ENCODE data around the gene POLN. TPM values are rescaled to one million over a fixed set of nuclear protein-coding genes. Genes with fewer than 3 reads are reported as not detected.
A peak's percentile ranks its signal among the peaks of the same experiment; 100 is the strongest.

POLN gene
- total RNA-seq, 2 donors from 2014 or later: 2.4 to 6.3 TPM

- DNase-seq (no peak), ATAC-seq (peak in 1 of 2 donors; percentile 3)
- intact Hi-C loops (cut with DNase I): no loop called here
These were observed 181.2 kb downstream of the POLN start for GRCh38 chr4:2060611-2061185.

GRCh38 chr4:2059726-2060602 is 182.0 kb downstream of the POLN start:
- intact Hi-C loops (cut with DNase I): no loop called here

GRCh38 chr4:2059046-2059725 is 182.7 kb downstream of the POLN start, which contains the start of gene NAT8L:
Gene NAT8L, plus strand, starts transcription at chr4:2059327. Its CDS starts 185 bp downstream, at chr4:2059512.
- no peak for DNase-seq

More at GRCh38 chr4:2059726-2060602, 182.0 kb downstream of the POLN start:
- DNase-seq: no peak
- no peak for ATAC-seq

GRCh38 chr4:2058264-2059045 is 183.5 kb downstream of the POLN start:
- intact Hi-C loops (cut with DNase I): no loop called here
- DNase-seq (no peak), ATAC-seq (peak; percentile 10 to 24)

More at GRCh38 chr4:2059046-2059725, 182.7 kb downstream of the POLN start, which contains the start of gene NAT8L:
- intact Hi-C loops (cut with DNase I): no loop called here
- ATAC-seq: peak; percentile 24 to 38

GRCh38 chr4:2057382-2058065 is 184.4 kb downstream of the POLN start:
- no peak for DNase-seq
- ATAC-seq: no peak
- intact Hi-C loops (cut with DNase I): no loop called here

GRCh38 chr4:2054217-2054616 is 187.7 kb downstream of the POLN start:
- intact Hi-C loops (cut with DNase I): no loop called here
- no peak for DNase-seq
- ATAC-seq: no peak

GRCh38 chr4:2051086-2051485 is 190.8 kb downstream of the POLN start:
- DNase-seq: no peak
- ATAC-seq: no peak
- intact Hi-C loops (cut with DNase I): no loop called here

- ATAC-seq: no peak
- DNase-seq: no peak
- intact Hi-C loops (cut with DNase I): no loop called here
These were observed 192.1 kb downstream of the POLN start for GRCh38 chr4:2049811-2050210.

- DNase-seq (no peak), ATAC-seq (no peak)
- intact Hi-C loops (cut with DNase I): no loop called here
These were observed 192.5 kb downstream of the POLN start for GRCh38 chr4:2049381-2049780.

GRCh38 chr4:2048831-2049230 is 193.1 kb downstream of the POLN start:
- intact Hi-C loops (cut with DNase I): no loop called here
- no peak for DNase-seq
- no peak for ATAC-seq

GRCh38 chr4:2047781-2048581 is 193.9 kb downstream of the POLN start:
- intact Hi-C loops (cut with DNase I): no loop called here
- ATAC-seq (no peak), DNase-seq (no peak)

- ATAC-seq (no peak), DNase-seq (no peak)
- intact Hi-C loops (cut with DNase I): no loop called here
These were observed 194.8 kb downstream of the POLN start for GRCh38 chr4:2047031-2047660.

GRCh38 chr4:2046031-2046961 is 195.6 kb downstream of the POLN start:
- intact Hi-C loops (cut with DNase I): no loop called here
- ATAC-seq: no peak
- DNase-seq: no peak

- ATAC-seq (no peak), DNase-seq (no peak)
- intact Hi-C loops (cut with DNase I): no loop called here
These were observed 196.4 kb downstream of the POLN start for GRCh38 chr4:2045518-2045951.

GRCh38 chr4:2044542-2045517 is 197.1 kb downstream of the POLN start:
- ATAC-seq (no peak), DNase-seq (no peak)
- intact Hi-C loops (cut with DNase I): no loop called here

Measured in left cardiac atrium (tissue), 4 donors.